GM12874 (cell line): ENCODE measurements around the gene SHROOM1.

ENCODE experiments used
- CTCF ChIP-seq: IDR thresholded peaks from 2 replicates; pipeline ENCODE4 v1.5.1; 2011; ENCODE audit warnings: low read depth, mild to moderate bottlenecking, control low read depth, low read length, moderate library complexity; ENCODE audit not compliant: insufficient read depth

The SHROOM1 gene

GRCh38 chr5:132871459-132872284 lies 41.2 kb upstream of the SHROOM1 start:
- TF ChIP-seq CTCF = no peak

- no peak for TF ChIP-seq CTCF
Measured at GRCh38 chr5:132870801-132871200, 40.4 kb upstream of the SHROOM1 start.

GRCh38 chr5:132868754-132869153 lies 38.3 kb upstream of the SHROOM1 start:
- TF ChIP-seq CTCF = no peak

GRCh38 chr5:132867046-132867451 lies 36.6 kb upstream of the SHROOM1 start:
- no peak for TF ChIP-seq CTCF

- TF ChIP-seq CTCF = peak; percentile 26; the same call in 1 of the 2 replicates
Measured at GRCh38 chr5:132866342-132867045, 36.0 kb upstream of the SHROOM1 start, which contains the start of the genes GDF9 and UQCRQ. TSS of gene GDF9 (minus strand) at chr5:132866469. CDS start at chr5:132864533, 1,936 bp downstream. TSS of gene UQCRQ (plus strand) at chr5:132866642. CDS start at chr5:132866882, 240 bp downstream.

- TF ChIP-seq CTCF = no peak
Measured at GRCh38 chr5:132865668-132866341, 35.4 kb upstream of the SHROOM1 start.

GRCh38 chr5:132860742-132861141 lies 30.3 kb upstream of the SHROOM1 start:
- no peak for TF ChIP-seq CTCF
